ENCODE results near the gene ZBTB46.

The ZBTB46 gene

GRCh38 chr20:63709149-63709527 is 121.9 kb downstream of the ZBTB46 start:
- no peak for TF ChIP-seq CTCF (IDR thresholded peaks at IDR 0.05; ENCODE audit: insufficient read depth, low read length, poor library complexity, severe bottlenecking)
- TF ChIP-seq EZH2phosphoT487 (conservative IDR thresholded peaks at IDR 0.05; ENCODE audit: low read length) = no peak

GRCh38 chr20:63708301-63709148 is 122.5 kb downstream of the ZBTB46 start:
- Histone ChIP-seq H4K20me1 (ENCODE audit: low read depth, low read length) (0 out of 2 replicates have a peak, but pooled peaks cover 4% of the 10 kb centered on the region), H3K9ac (ENCODE audit: low read length) (peak overlapping the region; percentile 89), H3K27ac (ENCODE audit: low read depth, low read length) (peak overlapping the region; percentile 38), H3K9me2 (replicated peaks; ENCODE audit: insufficient read depth, low read length) (no peaks in the 10 kb centered on the region), H3K36me3 (ENCODE audit: low read length) (peaks cover 15% of the 10 kb centered on the region), H3K9me3 (ENCODE audit: insufficient read depth, low read length) (no peaks in the 10 kb centered on the region), H3K4me2 (ENCODE audit: low read depth, low read length, poor library complexity, severe bottlenecking) (peak overlapping the region; percentile 68), H3F3A (ENCODE audit: insufficient read depth) (0 out of 2 replicates have a peak, but pooled peaks cover 4% of the 10 kb centered on the region), H3K4me3 (ENCODE audit: insufficient read depth, low read length, poor library complexity, severe bottlenecking) (peak overlapping the region; percentile 79), H3K79me2 (ENCODE audit: insufficient read depth, low read length) (peaks cover 60% of the 10 kb centered on the region), H2AFZ (ENCODE audit: low read depth, low read length, severe bottlenecking) (no peak overlapping the region), H3K27me3 (ENCODE audit: low read length) (no peaks in the 10 kb centered on the region)
- no peak for TF ChIP-seq CTCF (IDR thresholded peaks at IDR 0.05; ENCODE audit: insufficient read depth, low read length, poor library complexity, severe bottlenecking)
- no peak for TF ChIP-seq EZH2phosphoT487 (conservative IDR thresholded peaks at IDR 0.05; ENCODE audit: low read length)

More at GRCh38 chr20:63709149-63709527, 121.9 kb downstream of the ZBTB46 start:
- no peak overlapping the region for H3K4me3 ChIP-seq (ENCODE audit: insufficient read depth, low read length, poor library complexity, severe bottlenecking)
- H4K20me1 ChIP-seq (ENCODE audit: low read depth, low read length) = 0 out of 2 replicates have a peak, but pooled peaks cover 4% of the 10 kb centered on the region
- H3K27me3 ChIP-seq (ENCODE audit: low read length) = no peaks in the 10 kb centered on the region
- H3F3A ChIP-seq (ENCODE audit: insufficient read depth) = 0 out of 2 replicates have a peak, but pooled peaks cover 4% of the 10 kb centered on the region
- H3K9me3 ChIP-seq (ENCODE audit: insufficient read depth, low read length) = no peaks in the 10 kb centered on the region
- H3K9me2 ChIP-seq (replicated peaks; ENCODE audit: insufficient read depth, low read length) = no peaks in the 10 kb centered on the region
- H3K9ac ChIP-seq (ENCODE audit: low read length) = no peak overlapping the region
- H3K36me3 ChIP-seq (ENCODE audit: low read length) = peaks cover 15% of the 10 kb centered on the region
- H3K4me2 ChIP-seq (ENCODE audit: low read depth, low read length, poor library complexity, severe bottlenecking) = peak overlapping the region; percentile 68
- no peak overlapping the region for H3K27ac ChIP-seq (ENCODE audit: low read depth, low read length)
- H2AFZ ChIP-seq (ENCODE audit: low read depth, low read length, severe bottlenecking) = no peak overlapping the region
- H3K79me2 ChIP-seq (ENCODE audit: insufficient read depth, low read length) = peaks cover 65% of the 10 kb centered on the region

- 0 out of 2 replicates have a peak, but pooled peaks cover 4% of the 10 kb centered on the region for H4K20me1 ChIP-seq (ENCODE audit: low read depth, low read length)
These were observed 123.3 kb downstream of the ZBTB46 start, which contains the start of the genes ARFRP1 and ZGPAT for GRCh38 chr20:63707558-63708300. ARFRP1 (minus strand) TSS chr20:63707976; CDS start chr20:63707091, 885 bp downstream. ZGPAT (plus strand) TSS chr20:63708039; CDS start chr20:63708581, 542 bp downstream.

More at GRCh38 chr20:63707558-63708300, 123.3 kb downstream of the ZBTB46 start, which contains the start of the genes ARFRP1 and ZGPAT:
- peak within 1 kb of the TSS; percentile 38 for H3K27ac ChIP-seq (ENCODE audit: low read depth, low read length)
- no peaks in the 10 kb centered on the region for H3K27me3 ChIP-seq (ENCODE audit: low read length)
- H2AFZ ChIP-seq (ENCODE audit: low read depth, low read length, severe bottlenecking) = peak within 1 kb of the TSS; percentile 34
- H3K9ac ChIP-seq (ENCODE audit: low read length) = peak within 1 kb of the TSS; percentile 89
- 0 out of 2 replicates have a peak, but pooled peaks cover 4% of the 10 kb centered on the region for H3F3A ChIP-seq (ENCODE audit: insufficient read depth)
- peaks cover 15% of the 10 kb centered on the region for H3K36me3 ChIP-seq (ENCODE audit: low read length)
- H3K4me2 ChIP-seq (ENCODE audit: low read depth, low read length, poor library complexity, severe bottlenecking) = peak within 1 kb of the TSS; percentile 68
- peak within 1 kb of the TSS; percentile 79 for H3K4me3 ChIP-seq (ENCODE audit: insufficient read depth, low read length, poor library complexity, severe bottlenecking)
- H3K9me2 ChIP-seq (replicated peaks; ENCODE audit: insufficient read depth, low read length) = no peaks in the 10 kb centered on the region
- peaks cover 56% of the 10 kb centered on the region for H3K79me2 ChIP-seq (ENCODE audit: insufficient read depth, low read length)
- H3K9me3 ChIP-seq (ENCODE audit: insufficient read depth, low read length) = no peaks in the 10 kb centered on the region
- TF ChIP-seq CTCF (IDR thresholded peaks at IDR 0.05; ENCODE audit: insufficient read depth, low read length, poor library complexity, severe bottlenecking) (no peak), EZH2phosphoT487 (conservative IDR thresholded peaks at IDR 0.05; ENCODE audit: low read length) (no peak)

Measured in SU-DHL-6 (cell line).